BJ (cell line): Measurements from ENCODE around the gene CFAP58. TPM values are rescaled to one million over a fixed set of nuclear protein-coding genes. Genes with fewer than 3 reads are reported as not detected.
"Not testable (repeated sequence)": the region's sequence is repeated elsewhere in the genome, so short reads cannot be mapped to it uniquely, and the experiment has no call there.

Experiments used
- CTCF ChIA-PET: fragments of 350-600 bp; formaldehyde crosslinking; extraction: SDS; loops from one replicate; lab custom pipeline; 2021; ENCODE audit warnings: antibody characterized with exemption, inconsistent platforms; lab: Yijun Ruan, JAX
- POLR2A ChIA-PET: fragments of 300-600 bp; sonication (Branson Sonifier 250); formaldehyde crosslinking; extraction: SDS; loops from one replicate; lab custom pipeline; 2021; ENCODE audit warnings: antibody characterized with exemption; lab: Charles Lee
- DNase-seq: peaks from one replicate; pipeline ENCODE4 v3.0.0-alpha.2; 2011; ENCODE audit warnings: low read depth
- H3K27me3 ChIP-seq: 2 replicates; pipeline ENCODE4 v1.6.0; 2011; ENCODE audit warnings: low read length; ENCODE audit not compliant: control insufficient read depth, insufficient read depth
- H3K36me3 ChIP-seq: 2 replicates; pipeline ENCODE4 v1.5.1; 2011; ENCODE audit warnings: low read length; ENCODE audit not compliant: control insufficient read depth, insufficient read depth
- H3K4me3 ChIP-seq: 2 replicates; pipeline ENCODE4 v1.5.1; 2011; ENCODE audit warnings: low read depth, mild to moderate bottlenecking, control low read depth, low read length
- polyA plus RNA-seq: library from polyadenylated mRNA; depleted of rRNA; stranded (reverse); fragments of >200 nt; gene quantifications from 2 replicates; pipeline ENCODE4 v1.2.3, GENCODE V29; 2011
- TF ChIP-seq, protein P1 (sequence below): IDR thresholded peaks from 2 replicates; pipeline ENCODE4 v1.5.1; 2011; ENCODE audit warnings: low read depth, mild to moderate bottlenecking, control low read depth, inconsistent platforms, low read length, moderate library complexity; ENCODE audit not compliant: insufficient read depth

Gene CFAP58
- polyA plus RNA-seq, 1 experiment: 0.23 TPM

- Histone ChIP-seq H3K4me3 (no peak overlapping the region), H3K27me3 (no peaks in the 10 kb centered on the region), H3K36me3 (no peaks in the 10 kb centered on the region)
- TF ChIP-seq, protein P1, sequence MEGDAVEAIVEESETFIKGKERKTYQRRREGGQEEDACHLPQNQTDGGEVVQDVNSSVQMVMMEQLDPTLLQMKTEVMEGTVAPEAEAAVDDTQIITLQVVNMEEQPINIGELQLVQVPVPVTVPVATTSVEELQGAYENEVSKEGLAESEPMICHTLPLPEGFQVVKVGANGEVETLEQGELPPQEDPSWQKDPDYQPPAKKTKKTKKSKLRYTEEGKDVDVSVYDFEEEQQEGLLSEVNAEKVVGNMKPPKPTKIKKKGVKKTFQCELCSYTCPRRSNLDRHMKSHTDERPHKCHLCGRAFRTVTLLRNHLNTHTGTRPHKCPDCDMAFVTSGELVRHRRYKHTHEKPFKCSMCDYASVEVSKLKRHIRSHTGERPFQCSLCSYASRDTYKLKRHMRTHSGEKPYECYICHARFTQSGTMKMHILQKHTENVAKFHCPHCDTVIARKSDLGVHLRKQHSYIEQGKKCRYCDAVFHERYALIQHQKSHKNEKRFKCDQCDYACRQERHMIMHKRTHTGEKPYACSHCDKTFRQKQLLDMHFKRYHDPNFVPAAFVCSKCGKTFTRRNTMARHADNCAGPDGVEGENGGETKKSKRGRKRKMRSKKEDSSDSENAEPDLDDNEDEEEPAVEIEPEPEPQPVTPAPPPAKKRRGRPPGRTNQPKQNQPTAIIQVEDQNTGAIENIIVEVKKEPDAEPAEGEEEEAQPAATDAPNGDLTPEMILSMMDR: no peak
- ChIA-PET CTCF (interaction anchor here (1.1 to 1.7 kb wide), 2 partner anchors 12 to 14 kb away, joined by 3 read pairs; no protein-coding TSS in a partner anchor), POLR2A (no interaction called here)
- DNase-seq: no peak
Measured at GRCh38 chr10:104452977-104453376, 99.3 kb downstream of the CFAP58 start.

GRCh38 chr10:104456802-104457542, 103.3 kb downstream of the CFAP58 start:
- no peaks in the 10 kb centered on the region for H3K27me3 ChIP-seq
- no peak overlapping the region for H3K4me3 ChIP-seq
- TF ChIP-seq, protein P1: no peak
- no peak for DNase-seq
- H3K36me3 ChIP-seq: no peaks in the 10 kb centered on the region
- POLR2A ChIA-PET: no interaction called here
- CTCF ChIA-PET: no interaction called here

DNA sequence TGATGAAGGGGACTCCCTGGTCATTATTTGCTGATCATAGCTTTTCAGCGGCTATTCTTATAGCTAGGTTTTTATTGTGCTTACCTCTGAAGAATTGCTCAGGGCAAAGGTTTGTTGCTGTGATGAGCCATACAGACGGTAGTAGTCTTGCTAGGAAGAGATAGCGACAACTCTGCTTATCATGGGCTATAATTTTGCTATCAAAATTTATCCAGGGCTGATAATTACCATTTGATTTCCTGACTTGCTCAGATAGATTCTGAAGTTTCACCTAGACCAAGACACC, 103.9 kb downstream of the CFAP58 start:
- POLR2A ChIA-PET: no interaction called here
- H3K4me3 ChIP-seq: no peak overlapping the region

DNA sequence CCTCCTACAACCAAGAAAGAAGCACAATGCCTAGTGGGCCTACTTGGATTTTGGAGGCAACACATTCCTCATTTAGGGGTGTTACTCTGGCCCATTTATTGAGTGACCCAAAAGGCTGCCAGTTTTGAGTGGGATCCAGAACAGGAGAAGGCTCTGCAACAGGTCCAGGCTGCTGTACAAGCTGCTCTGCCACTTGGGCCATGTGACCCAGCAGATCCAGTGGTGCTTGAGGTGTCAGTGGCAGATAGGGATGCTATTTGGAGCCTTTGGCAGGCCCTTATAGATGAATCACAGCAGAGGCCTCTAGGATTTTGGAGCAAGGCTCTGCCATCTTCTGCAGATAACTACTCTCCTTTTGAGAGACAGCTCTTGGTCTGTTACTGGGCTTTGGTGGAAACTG, 111.9 kb downstream of the CFAP58 start:
- H3K36me3 ChIP-seq, H3K4me3 ChIP-seq, DNase-seq, CTCF ChIA-PET, POLR2A ChIA-PET, H3K27me3 ChIP-seq: not testable (repeated sequence)

More for the DNA sequence above, 103.9 kb downstream of the CFAP58 start:
- CTCF ChIA-PET: no interaction called here
- TF ChIP-seq, protein P1: no peak
- no peaks in the 10 kb centered on the region for H3K36me3 ChIP-seq
- DNase-seq: no peak
- no peaks in the 10 kb centered on the region for H3K27me3 ChIP-seq

DNA sequence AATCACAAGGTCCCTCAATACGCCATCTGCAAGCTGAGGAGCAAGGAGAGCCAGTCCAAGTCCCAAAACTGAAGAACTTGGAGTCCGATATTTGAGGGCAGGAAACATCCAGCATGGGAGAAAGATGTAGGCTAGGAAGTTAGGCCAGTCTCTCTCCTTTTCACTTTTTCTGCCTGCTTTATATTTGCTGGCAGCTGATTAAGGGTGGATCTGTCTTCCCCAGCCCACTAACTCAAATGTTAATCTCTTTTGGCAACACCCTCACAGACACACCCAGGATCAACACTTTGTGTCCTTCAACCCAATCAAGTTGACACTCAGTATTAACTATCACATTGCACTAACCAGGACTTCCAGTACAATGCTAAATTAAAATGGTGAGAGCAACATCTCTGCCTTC, 115.2 kb downstream of the CFAP58 start:
- CTCF ChIA-PET: interaction anchor here (0.6 to 0.8 kb wide), 2 partner anchors 14 to 20 kb away, joined by 3 read pairs; no protein-coding TSS in a partner anchor
- DNase-seq, H3K27me3 ChIP-seq, H3K4me3 ChIP-seq, H3K36me3 ChIP-seq, POLR2A ChIA-PET: not testable (repeated sequence)

- POLR2A ChIA-PET: no interaction called here
- DNase-seq: no peak
Measured at GRCh38 chr10:104472505-104472904, 118.9 kb downstream of the CFAP58 start.

More at GRCh38 chr10:104472505-104472904, 118.9 kb downstream of the CFAP58 start:
- Histone ChIP-seq H3K36me3 (no peaks in the 10 kb centered on the region), H3K27me3 (no peaks in the 10 kb centered on the region), H3K4me3 (no peak overlapping the region)
- CTCF ChIA-PET: interaction anchor here (1.0 kb wide), 2 partner anchors 14 to 23 kb away, joined by 3 read pairs; no protein-coding TSS in a partner anchor
- TF ChIP-seq, protein P1: no peak
